ENCODE results near the gene LRRIQ4. TPM values are rescaled to one million over a fixed set of nuclear protein-coding genes. Genes with fewer than 3 reads are reported as not detected.

The LRRIQ4 gene
- total and polyA plus RNA-seq, 8 donors, result 4.6 TPM; not detected in 7

- TF ChIP-seq EP300 (IDR thresholded peaks at IDR 0.05), result no peak
- TF ChIP-seq POLR2AphosphoS5 (IDR thresholded peaks at IDR 0.05), result no peak
- intact Hi-C loops (cut with DNase I; ENCODE audit: low total_unique reads), result no loop called here
- Histone ChIP-seq H3K27ac (no peak overlapping the region), H3K36me3 (peaks cover 16 to 92% (median 82%) of the 10 kb centered on the region in 4 donors), H3K4me3 (no peak overlapping the region), H3K4me1 (no peaks in the 10 kb centered on the region), H3K27me3 (no peaks in the 10 kb centered on the region), H3K9me3 (no peaks in the 10 kb centered on the region)
- DNase-seq, result no peak
- WGBS, 5 donors, result 71 to 88% (median 84%) methylated on average over 1 of the region's 1 CpG
Measured at GRCh38 chr3:169787791-169788190, 24.9 kb upstream of the LRRIQ4 start.

GRCh38 chr3:169790219-169790618 lies 22.5 kb upstream of the LRRIQ4 start:
- H3K36me3 ChIP-seq, result peaks cover 11 to 71% (median 61%) of the 10 kb centered on the region in 4 donors
- TF ChIP-seq EP300 (IDR thresholded peaks at IDR 0.05), result no peak
- TF ChIP-seq POLR2AphosphoS5 (IDR thresholded peaks at IDR 0.05), result no peak
- no peak for TF ChIP-seq POLR2A (IDR thresholded peaks at IDR 0.05)
- no peak for TF ChIP-seq CTCF (IDR thresholded peaks at IDR 0.05)
- no peaks in the 10 kb centered on the region for H3K4me1 ChIP-seq

GRCh38 chr3:169790687-169791429 lies 21.8 kb upstream of the LRRIQ4 start:
- no peak for DNase-seq
- intact Hi-C loops (cut with DNase I; ENCODE audit: low total_unique reads), result no loop called here
- TF ChIP-seq CTCF (IDR thresholded peaks at IDR 0.05) (no peak), POLR2AphosphoS5 (IDR thresholded peaks at IDR 0.05) (no peak), EP300 (IDR thresholded peaks at IDR 0.05) (no peak), POLR2A (IDR thresholded peaks at IDR 0.05) (no peak)
- Histone ChIP-seq H3K4me1 (no peaks in the 10 kb centered on the region), H3K9me3 (no peaks in the 10 kb centered on the region), H3K36me3 (peaks cover 7 to 65% (median 54%) of the 10 kb centered on the region in 4 donors), H3K27ac (no peak overlapping the region), H3K4me3 (no peak overlapping the region), H3K27me3 (no peaks in the 10 kb centered on the region)
- WGBS, 5 donors, result 82 to 89% (median 86%) methylated on average over 4 of the region's 4 CpGs

More at GRCh38 chr3:169790219-169790618, 22.5 kb upstream of the LRRIQ4 start:
- no peak overlapping the region for H3K27ac ChIP-seq
- no peak overlapping the region for H3K4me3 ChIP-seq
- H3K27me3 ChIP-seq, result no peaks in the 10 kb centered on the region
- H3K9me3 ChIP-seq, result no peaks in the 10 kb centered on the region
- no peak for DNase-seq
- intact Hi-C loops (cut with DNase I; ENCODE audit: low total_unique reads), result no loop called here

GRCh38 chr3:169792359-169792758 lies 20.3 kb upstream of the LRRIQ4 start:
- Histone ChIP-seq H3K36me3 (peaks cover 3 to 50% (median 41%) of the 10 kb centered on the region in 4 donors), H3K27me3 (no peaks in the 10 kb centered on the region), H3K9me3 (no peaks in the 10 kb centered on the region), H3K4me3 (no peak overlapping the region), H3K27ac (no peak overlapping the region), H3K4me1 (no peaks in the 10 kb centered on the region)
- TF ChIP-seq CTCF (IDR thresholded peaks at IDR 0.05), result no peak
- DNase-seq, result no peak
- intact Hi-C loops (cut with DNase I; ENCODE audit: low total_unique reads), result no loop called here
- WGBS, 5 donors, result 91 to 100% (median 100%) methylated on average over 1 of the region's 1 CpG

- DNase-seq, result no peak
- H3K4me1 ChIP-seq, result no peaks in the 10 kb centered on the region
- H3K27me3 ChIP-seq, result no peaks in the 10 kb centered on the region
- 89 to 97% (median 93%) methylated on average over 3 of the region's 3 CpGs for WGBS, 5 donors
- intact Hi-C loops (cut with DNase I; ENCODE audit: low total_unique reads), result no loop called here
- TF ChIP-seq EP300 (IDR thresholded peaks at IDR 0.05), result no peak
- no peak for TF ChIP-seq CTCF (IDR thresholded peaks at IDR 0.05)
- TF ChIP-seq POLR2A (IDR thresholded peaks at IDR 0.05), result no peak
- H3K4me3 ChIP-seq, result no peak overlapping the region
- H3K27ac ChIP-seq, result no peak overlapping the region
- peaks cover 0 to 15% (median 0%) of the 10 kb centered on the region in 4 donors for H3K36me3 ChIP-seq
- no peaks in the 10 kb centered on the region for H3K9me3 ChIP-seq
Measured at GRCh38 chr3:169804681-169805080, 8.0 kb upstream of the LRRIQ4 start.
